Measurements from ENCODE around the gene GOLGA1. TPM values are rescaled to one million over a fixed set of nuclear protein-coding genes. Genes with fewer than 3 reads are reported as not detected.

The GOLGA1 gene
- total and polyA plus RNA-seq, 9 of the 15 experiments (the other 6 are each of a cell fraction or from before 2014, with no cell fraction given) = 2.9 to 15.9 (median 8.5) TPM

DNA sequence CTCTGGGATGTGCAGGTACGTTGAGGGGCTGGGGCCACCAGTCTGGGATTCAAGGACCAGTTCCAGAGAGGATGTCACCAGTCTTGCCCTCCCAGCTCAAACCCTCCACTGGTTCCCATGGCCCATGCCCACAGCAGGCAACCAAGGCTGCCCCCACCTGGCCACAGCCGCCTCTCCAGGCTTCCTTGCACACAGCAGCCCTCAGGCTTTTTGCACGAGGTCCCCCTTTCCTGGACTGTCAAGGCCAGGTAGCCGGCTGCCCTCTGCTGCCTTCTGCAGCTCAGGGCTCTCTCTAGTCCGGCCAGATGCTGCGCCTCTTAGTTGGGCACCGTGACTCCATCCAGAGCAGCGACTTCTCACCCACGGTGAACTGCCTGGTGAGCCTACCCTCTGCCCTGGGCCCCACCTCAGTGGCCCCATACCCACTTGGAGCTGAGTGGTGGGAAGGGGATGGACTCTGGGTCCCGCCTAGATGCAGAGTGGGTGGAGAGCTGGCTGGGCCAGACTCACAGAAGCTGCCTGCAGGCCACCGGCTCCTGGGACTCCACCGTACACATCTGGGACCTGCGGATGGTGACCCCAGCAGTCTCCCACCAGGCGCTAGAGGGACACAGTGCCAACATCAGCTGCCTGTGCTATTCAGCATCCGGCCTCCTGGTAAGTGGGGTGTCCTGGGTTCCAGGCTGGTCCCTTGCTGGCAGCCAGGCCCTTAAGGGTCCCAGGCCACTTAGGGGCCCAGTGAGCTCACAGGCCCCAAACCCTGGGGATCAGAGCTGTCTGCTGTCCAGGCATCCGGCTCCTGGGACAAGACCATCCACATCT is 84.7 kb downstream of the GOLGA1 start (continued):
- TF ChIP-seq, protein P1, sequence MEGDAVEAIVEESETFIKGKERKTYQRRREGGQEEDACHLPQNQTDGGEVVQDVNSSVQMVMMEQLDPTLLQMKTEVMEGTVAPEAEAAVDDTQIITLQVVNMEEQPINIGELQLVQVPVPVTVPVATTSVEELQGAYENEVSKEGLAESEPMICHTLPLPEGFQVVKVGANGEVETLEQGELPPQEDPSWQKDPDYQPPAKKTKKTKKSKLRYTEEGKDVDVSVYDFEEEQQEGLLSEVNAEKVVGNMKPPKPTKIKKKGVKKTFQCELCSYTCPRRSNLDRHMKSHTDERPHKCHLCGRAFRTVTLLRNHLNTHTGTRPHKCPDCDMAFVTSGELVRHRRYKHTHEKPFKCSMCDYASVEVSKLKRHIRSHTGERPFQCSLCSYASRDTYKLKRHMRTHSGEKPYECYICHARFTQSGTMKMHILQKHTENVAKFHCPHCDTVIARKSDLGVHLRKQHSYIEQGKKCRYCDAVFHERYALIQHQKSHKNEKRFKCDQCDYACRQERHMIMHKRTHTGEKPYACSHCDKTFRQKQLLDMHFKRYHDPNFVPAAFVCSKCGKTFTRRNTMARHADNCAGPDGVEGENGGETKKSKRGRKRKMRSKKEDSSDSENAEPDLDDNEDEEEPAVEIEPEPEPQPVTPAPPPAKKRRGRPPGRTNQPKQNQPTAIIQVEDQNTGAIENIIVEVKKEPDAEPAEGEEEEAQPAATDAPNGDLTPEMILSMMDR (IDR thresholded peaks at IDR 0.05 in 2 of 3, conservative IDR thresholded peaks at IDR 0.05 in 1 of 3; ENCODE audit: insufficient read depth in 2 of 3, low read depth in 1 of 3, low read length in 3 of 3) = peak; percentile 49 to 62 (median 52); a peak in 5 of 6 replicates
- no peak for TF ChIP-seq ETV1 (tag; conservative IDR thresholded peaks at IDR 0.05; ENCODE audit: low read depth)
- TF ChIP-seq, protein P2, sequence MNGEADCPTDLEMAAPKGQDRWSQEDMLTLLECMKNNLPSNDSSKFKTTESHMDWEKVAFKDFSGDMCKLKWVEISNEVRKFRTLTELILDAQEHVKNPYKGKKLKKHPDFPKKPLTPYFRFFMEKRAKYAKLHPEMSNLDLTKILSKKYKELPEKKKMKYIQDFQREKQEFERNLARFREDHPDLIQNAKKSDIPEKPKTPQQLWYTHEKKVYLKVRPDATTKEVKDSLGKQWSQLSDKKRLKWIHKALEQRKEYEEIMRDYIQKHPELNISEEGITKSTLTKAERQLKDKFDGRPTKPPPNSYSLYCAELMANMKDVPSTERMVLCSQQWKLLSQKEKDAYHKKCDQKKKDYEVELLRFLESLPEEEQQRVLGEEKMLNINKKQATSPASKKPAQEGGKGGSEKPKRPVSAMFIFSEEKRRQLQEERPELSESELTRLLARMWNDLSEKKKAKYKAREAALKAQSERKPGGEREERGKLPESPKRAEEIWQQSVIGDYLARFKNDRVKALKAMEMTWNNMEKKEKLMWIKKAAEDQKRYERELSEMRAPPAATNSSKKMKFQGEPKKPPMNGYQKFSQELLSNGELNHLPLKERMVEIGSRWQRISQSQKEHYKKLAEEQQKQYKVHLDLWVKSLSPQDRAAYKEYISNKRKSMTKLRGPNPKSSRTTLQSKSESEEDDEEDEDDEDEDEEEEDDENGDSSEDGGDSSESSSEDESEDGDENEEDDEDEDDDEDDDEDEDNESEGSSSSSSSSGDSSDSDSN (IDR thresholded peaks at IDR 0.05; ENCODE audit: borderline replicate concordance in 1 of 2, low read depth in 2 of 2, low read length in 2 of 2) = no peak
- no peak for TF ChIP-seq HNRNPK (IDR thresholded peaks at IDR 0.05; ENCODE audit: low read depth, low read length, poor library complexity, severe bottlenecking)
- no peak for TF ChIP-seq FOXM1 (IDR thresholded peaks at IDR 0.05; ENCODE audit: low read depth)
- TF ChIP-seq FOXM1 (CRISPR knock-in tag; IDR thresholded peaks at IDR 0.05; ENCODE audit: low read depth) = no peak
- peak; percentile 88 for TF ChIP-seq POLR2G (IDR thresholded peaks at IDR 0.05; ENCODE audit: low read depth, low read length)
- no peak for TF ChIP-seq KDM1A (IDR thresholded peaks at IDR 0.05)
- TF ChIP-seq ZNF140 (CRISPR knock-in tag; IDR thresholded peaks at IDR 0.05) = no peak
- no peak for TF ChIP-seq ZNF12 (CRISPR knock-in tag; IDR thresholded peaks at IDR 0.05)
- no peak for TF ChIP-seq NELFE (IDR thresholded peaks at IDR 0.05; ENCODE audit: insufficient read depth, insufficient read length)
- no peak for TF ChIP-seq XRCC3 (IDR thresholded peaks at IDR 0.05)
- no peak for TF ChIP-seq EZH2 (IDR thresholded peaks at IDR 0.05; ENCODE audit: borderline replicate concordance, low read depth, low read length)
- TF ChIP-seq ZEB2 (IDR thresholded peaks at IDR 0.05) = no peak
- TF ChIP-seq MYBL2 (IDR thresholded peaks at IDR 0.05; ENCODE audit: low read depth) = no peak
- no peak for TF ChIP-seq MYBL2 (CRISPR knock-in tag; IDR thresholded peaks at IDR 0.05; ENCODE audit: borderline replicate concordance)
- TF ChIP-seq RAD51 (IDR thresholded peaks at IDR 0.05; ENCODE audit: borderline replicate concordance, low read depth) = no peak
- no peak for TF ChIP-seq RBM15 (IDR thresholded peaks at IDR 0.05; ENCODE audit: insufficient read depth, low read length)
